Measurements from ENCODE around the gene PRC1.
A peak's percentile ranks its signal among the peaks of the same experiment; 100 is the strongest.

PRC1 gene

DNA sequence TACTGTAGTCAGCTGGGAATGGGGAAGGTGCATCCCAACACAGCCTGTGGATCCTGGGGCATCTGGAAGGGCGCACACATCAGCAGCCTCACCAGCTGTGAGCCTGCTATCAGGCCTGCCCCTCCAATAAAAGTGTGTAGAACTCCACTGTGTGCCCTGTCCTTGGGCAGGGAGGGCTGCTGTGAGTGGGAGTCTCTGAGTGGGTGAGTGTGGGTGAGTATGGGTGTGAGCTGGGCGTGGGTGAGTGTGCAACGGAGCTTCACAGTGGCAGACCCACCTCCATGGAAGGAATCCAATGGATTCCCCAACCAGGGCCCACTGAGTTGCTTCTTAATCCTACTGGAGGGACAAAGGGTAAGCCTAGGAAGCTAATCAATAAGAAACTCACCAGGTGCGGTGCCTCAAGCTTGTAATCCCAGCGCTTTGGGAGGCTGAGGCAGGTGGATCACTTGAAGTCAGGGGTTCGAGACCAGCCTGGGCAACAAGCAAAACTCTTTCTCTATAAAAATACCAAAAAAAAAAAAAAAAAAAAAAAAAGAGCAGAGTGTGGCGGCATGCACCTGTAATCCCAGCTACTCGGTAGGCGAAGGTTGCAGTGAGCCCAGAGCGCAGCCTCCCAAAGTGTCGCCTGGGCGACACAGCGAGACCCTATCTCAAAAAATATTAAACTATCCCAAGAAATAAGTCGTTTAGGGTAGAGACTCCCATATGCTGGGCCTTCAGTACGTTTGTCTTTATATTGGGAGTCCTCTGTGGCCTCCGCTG, 40.2 kb downstream of the PRC1 start:
- no peak for DNase-seq

GRCh38 chr15:90952901-90953677, 41.2 kb downstream of the PRC1 start:
- no peak for DNase-seq

DNA sequence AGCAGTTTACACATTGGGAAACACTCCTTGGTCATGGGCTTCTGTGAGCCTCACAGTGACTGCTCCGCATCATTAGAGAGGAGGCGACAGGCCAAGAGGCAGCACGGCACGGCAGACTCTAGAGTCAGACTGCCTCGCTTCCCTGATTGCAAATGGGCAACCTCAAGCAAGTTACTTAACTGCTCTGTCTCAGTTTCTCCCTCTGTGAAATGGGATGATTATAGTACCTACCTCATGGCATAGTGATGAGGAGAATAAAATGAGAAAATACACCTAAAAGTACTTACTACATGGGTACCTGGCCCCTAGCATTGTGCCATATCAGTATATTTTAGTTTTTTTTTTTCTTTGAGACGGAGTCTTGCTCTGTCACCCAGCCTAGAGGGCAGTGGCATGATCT, 43.7 kb downstream of the PRC1 start:
- DNase-seq, result no peak

- DNase-seq, result no peak
These were observed 44.2 kb downstream of the PRC1 start for GRCh38 chr15:90949979-90950675.

DNA sequence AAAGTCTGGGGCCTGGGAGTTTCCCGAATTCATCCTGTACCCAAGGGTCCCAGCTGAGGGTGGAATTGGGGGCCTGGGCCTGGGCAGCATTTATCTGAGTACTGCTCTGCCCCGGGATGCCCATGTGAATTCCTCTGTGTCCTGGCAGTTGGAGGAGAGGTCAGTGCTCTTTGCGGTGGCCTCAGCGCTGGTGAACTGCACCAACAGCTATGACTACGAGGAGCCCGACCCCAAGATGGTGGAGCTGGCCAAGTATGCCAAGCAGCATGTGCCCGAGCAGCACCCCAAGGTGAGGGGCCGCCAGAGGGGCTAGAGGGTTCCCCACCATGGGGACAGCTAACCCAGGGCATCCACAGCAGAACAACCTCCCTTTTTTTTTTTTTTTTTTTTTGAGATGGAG, 45.8 kb downstream of the PRC1 start:
- DNase-seq, result no peak

DNA sequence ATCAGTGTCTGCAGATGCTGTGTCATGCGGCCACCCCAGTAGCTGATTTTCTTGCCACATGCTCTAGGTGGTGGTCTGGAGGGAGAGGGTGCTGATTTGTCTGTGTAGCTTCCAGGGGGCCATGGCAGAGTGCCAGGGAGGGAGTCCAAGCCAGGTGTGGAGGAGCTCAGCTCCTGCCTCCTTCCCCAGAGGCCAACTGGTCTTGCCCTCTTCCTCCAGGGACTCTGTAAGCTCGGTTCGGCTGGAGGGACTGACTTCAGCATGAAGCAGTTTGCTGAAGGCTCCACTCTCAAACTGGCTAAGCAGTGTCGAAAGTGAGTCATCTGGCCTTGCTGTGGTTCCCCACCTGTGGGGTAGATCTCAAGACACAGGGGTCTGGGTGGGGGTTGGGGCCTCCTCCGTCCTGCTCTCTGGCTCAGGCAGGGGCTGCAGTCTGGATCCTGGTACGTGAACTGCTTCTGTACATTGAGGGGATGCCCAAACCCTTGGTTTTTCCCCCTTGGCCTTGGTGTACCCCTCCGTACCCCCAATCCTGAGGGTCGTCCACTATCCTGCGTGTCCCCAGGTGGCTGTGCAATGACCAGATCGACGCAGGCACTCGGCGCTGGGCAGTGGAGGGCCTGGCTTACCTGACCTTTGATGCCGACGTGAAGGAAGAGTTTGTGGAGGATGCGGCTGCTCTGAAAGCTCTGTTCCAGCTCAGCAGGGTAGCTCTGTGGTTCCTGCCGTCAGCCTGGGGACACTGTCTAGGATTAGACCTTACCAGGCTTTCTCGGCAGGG, 46.6 kb downstream of the PRC1 start:
- no peak for DNase-seq

- no peak for DNase-seq
These were observed 47.3 kb downstream of the PRC1 start for GRCh38 chr15:90946941-90947576.

DNA sequence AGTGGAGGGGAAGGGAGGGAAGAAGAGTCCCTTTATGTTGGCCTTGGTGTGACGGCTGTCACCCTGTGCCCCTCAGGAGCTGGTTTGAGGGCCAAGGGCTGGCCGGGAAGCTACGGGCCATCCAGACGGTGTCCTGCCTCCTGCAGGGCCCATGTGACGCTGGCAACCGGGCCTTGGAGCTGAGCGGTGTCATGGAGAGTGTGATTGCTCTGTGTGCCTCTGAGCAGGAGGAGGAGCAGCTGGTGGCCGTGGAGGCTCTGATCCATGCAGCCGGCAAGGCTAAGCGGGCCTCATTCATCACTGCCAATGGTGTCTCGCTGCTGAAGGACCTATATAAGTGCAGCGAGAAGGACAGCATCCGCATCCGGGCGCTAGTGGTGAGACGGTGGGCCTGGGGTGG, 47.8 kb downstream of the PRC1 start:
- no peak for DNase-seq

DNA sequence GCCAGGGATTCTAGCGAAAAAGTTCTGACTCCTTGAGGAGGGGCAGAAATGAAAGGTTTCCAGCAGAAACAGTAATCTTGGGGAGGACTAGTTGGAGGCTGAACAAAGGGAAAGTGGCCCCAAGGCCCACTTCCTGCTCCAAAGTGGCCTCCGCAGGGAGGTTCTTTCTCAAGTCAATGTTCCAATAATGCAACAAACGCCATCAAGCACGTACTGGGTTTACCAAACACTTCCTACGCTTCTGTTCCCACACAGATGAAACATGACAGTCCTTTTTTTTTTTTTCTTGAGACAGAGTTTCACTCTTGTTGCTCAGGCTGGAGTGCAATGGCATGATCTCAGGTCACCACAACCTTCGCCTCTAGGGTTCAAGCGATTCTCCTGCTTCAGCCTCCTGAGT, 49.2 kb downstream of the PRC1 start:
- no peak for DNase-seq

GRCh38 chr15:90942354-90943120, 51.8 kb downstream of the PRC1 start:
- DNase-seq, result no peak

DNA sequence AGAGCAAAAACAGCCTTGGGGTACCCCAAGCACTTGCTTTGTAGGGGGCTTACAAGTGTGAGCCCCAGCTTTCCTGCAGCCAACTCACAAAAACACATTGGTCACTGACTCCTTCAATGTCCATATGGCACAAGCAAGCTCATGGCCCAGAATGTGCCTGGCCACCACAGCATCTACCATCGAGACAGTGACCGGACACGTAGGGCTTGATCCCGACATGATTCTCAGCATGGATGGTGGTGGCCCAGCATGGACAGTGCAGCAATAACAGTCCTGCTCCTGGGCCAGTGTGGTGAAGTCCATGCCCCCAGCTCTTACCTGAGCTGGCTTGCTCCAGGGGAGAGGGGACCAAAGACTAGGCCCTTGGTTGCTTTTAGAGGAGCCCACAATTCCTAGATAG, 53.3 kb downstream of the PRC1 start:
- DNase-seq, result no peak

DNA sequence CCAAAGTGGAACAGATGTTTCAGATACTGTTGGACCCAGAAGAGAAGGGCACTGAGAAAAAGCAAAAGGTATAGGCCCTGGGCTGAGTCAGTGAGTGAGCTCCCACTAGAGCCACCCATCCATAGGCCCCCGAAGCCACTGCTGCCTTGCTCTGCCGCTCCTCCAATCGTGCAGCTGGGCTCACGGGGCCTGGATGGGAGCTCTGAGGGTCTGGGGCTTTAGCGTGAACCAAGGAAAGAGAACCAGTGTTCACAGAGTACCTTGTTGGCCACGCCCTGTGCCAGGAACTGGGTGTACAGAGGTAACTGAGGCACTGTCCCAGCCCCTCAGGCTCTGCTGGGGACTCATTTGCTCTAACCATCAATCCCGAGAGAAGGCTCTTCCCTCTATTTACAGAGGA, 54.6 kb downstream of the PRC1 start:
- DNase-seq, result no peak

- no peak for DNase-seq
These were observed 56.1 kb downstream of the PRC1 start for GRCh38 chr15:90938261-90938660.

- DNase-seq, result no peak
These were observed 57.5 kb downstream of the PRC1 start for GRCh38 chr15:90936823-90937222.

- peak; percentile 94 to 95 for DNase-seq
These were observed 59.2 kb downstream of the PRC1 start, which contains the start of gene UNC45A for GRCh38 chr15:90934949-90935751. Gene UNC45A (plus strand): TSS chr15:90935285. CDS start chr15:90935325, 40 bp downstream.

DNA sequence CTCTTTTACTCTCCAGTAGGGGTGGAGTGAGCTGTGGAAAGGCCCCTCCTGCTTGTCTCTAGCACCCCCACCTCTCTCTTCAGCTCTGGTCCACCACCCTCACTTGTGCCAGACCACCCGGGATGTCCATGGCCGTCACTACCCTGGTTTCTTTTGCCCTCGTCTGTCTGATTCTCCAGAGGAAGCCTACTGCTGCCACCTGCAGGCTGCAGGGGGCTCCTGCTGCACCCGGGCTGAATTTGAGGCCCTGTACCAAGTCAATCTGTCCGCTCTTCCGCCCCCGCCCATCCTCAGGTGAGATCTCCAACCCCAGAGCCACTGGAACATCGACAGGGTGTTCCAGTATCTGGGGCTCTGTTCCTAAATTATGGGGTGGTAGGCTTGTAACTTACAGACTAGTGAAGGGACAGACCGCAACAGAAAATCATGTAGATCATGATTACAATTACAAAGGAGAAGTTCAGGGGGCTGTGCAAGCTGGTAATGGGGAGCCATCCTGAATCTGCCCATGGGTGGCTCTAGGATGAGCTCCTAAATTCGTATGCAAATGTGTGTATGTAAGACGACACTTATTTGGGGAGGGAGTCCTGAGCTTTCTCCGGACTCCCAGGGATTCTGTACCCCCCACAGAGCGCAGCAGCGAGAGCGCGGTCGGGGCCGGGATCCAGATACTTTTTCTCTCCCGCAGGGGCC, 59.9 kb downstream of the PRC1 start:
- peak; percentile 87 to 88 for DNase-seq

DNA sequence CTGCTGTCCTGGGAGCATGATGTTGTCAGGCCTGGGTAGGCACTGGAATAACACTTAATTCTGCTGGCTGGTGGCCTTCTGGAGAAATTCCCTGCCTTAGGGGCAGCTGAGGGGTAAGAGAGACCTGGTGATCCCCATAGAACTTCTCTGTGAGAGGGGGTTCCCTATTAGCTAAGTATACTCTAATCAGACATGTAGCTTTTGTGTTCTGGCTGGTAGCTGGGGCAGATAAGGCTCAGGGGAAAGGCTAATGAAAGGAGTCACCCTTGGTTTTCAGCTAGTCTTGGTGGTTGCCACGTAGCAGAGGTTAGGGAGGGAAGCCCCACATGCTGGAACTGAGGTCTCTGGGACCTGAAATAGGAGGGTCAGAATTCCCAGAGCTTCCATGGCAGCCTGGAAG, 61.0 kb downstream of the PRC1 start:
- DNase-seq, result no peak

- no peak for DNase-seq
These were observed 61.7 kb downstream of the PRC1 start for GRCh38 chr15:90932660-90932991.

DNA sequence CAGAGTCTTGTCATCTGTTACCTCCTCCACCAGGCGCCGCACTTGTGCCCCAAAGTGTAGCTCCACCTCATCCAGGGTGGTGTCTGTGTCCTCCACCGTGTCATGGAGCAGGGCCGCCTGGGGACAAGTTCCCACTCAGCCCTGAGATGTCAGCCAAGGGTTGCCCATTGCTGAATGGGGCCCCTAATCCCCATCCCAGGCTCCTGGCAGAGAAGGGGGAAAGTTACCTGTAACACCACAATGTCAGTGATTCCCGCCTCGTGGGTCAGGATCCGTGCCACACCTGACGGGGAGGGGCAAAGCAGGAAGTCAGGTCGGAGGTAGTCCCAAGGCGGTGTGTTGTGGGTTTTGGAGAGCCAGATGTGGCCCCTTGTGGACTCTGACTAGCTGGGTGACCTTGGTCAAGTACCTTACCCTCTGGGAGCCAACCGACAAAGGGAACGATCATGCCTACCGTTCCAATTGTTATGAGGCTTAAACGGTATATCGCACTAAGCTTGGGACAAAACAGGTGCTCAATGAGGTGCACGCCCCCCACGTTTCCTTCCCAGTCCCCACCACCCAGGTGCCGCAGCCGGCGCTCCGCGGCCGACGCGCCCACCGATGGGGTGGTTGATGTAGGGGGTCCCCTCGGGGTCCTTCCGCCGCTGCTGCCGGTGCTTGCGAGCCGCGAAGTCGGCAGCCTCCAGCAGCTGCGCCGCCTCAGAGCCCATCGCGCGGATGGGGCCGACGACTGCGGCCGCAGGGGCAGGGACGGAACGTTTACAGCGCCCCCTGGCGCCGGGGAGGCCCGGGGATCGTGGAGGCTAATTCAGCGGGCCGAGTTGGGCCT, 62.3 kb downstream of the PRC1 start, which contains the start of gene HDDC3:
Gene HDDC3, minus strand, starts transcription at position 722 of the 832 bp plus-strand sequence. Its CDS starts 9 bp downstream, at position 713.
- peak; percentile 88 to 89 for DNase-seq
